GM23338 (cell line): Measurements from ENCODE around the gene RRAD.

ENCODE experiments used
- TF ChIP-seq, protein P1 (sequence below), 2 experiments: fragments of 200-600 bp in 1 of 2; sonication (generic) in 1 of 2; conservative IDR thresholded peaks; 2 replicates each; pipeline versions ENCODE4 v1.5.1 to v1.6.1; 2016 to 2017; ENCODE audit warnings: antibody characterized with exemption in 2 of 2, low read depth in 2 of 2, mild to moderate bottlenecking in 2 of 2, moderate library complexity in 1 of 2
- TF ChIP-seq, protein P2 (sequence below): IDR thresholded peaks from one replicate; pipeline ENCODE4 v1.6.1; 2018; ENCODE audit warnings: antibody characterized with exemption; ENCODE audit not compliant: unreplicated experiment

DNA sequence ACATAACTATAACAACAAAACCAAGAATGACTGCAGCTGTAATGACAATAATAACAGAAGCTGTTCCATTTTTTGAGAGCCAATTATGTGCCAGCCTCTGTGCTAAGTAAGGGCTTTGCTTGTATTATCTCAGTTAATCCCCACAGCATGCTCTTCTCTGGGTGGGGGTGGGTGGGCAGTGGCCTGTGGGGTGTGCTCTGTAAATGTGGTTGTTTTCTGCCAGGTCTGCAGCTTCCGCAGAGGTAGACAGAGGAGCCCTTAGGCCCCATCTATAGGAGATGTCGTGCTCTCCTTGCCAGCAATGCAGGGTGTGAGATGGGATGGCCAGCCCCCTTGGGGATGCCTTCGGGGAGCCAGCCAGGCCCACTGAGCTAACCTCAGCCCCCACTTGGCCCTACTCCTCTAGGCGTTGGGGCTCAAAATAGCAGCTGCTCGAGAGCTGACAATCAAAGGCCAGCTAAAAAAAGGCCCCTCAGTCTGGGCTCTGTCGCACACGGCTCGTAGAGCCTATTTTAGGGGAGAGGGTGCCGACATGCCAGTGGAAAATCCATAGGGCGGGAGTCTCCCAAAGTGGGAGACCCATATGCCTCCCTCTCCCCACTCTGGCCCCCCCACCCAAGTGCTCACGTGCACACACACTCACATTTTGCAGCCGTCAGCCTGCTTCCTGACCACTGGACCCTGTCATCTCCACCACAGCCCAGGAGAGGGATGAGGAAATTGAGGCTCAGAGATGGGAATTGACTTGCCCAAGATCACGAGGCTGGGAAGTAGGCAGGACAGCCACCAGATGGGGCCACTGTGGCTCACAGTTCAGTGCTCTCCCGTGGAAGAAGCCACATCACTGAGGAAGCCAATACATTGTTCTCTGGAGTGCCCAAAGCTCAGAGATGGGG, 22.4 kb downstream of the RRAD start:
- TF ChIP-seq, protein P1, sequence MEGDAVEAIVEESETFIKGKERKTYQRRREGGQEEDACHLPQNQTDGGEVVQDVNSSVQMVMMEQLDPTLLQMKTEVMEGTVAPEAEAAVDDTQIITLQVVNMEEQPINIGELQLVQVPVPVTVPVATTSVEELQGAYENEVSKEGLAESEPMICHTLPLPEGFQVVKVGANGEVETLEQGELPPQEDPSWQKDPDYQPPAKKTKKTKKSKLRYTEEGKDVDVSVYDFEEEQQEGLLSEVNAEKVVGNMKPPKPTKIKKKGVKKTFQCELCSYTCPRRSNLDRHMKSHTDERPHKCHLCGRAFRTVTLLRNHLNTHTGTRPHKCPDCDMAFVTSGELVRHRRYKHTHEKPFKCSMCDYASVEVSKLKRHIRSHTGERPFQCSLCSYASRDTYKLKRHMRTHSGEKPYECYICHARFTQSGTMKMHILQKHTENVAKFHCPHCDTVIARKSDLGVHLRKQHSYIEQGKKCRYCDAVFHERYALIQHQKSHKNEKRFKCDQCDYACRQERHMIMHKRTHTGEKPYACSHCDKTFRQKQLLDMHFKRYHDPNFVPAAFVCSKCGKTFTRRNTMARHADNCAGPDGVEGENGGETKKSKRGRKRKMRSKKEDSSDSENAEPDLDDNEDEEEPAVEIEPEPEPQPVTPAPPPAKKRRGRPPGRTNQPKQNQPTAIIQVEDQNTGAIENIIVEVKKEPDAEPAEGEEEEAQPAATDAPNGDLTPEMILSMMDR (conservative IDR thresholded peaks at IDR 0.05; ENCODE audit: low read depth in 2 of 2): no peak
- TF ChIP-seq, protein P2, sequence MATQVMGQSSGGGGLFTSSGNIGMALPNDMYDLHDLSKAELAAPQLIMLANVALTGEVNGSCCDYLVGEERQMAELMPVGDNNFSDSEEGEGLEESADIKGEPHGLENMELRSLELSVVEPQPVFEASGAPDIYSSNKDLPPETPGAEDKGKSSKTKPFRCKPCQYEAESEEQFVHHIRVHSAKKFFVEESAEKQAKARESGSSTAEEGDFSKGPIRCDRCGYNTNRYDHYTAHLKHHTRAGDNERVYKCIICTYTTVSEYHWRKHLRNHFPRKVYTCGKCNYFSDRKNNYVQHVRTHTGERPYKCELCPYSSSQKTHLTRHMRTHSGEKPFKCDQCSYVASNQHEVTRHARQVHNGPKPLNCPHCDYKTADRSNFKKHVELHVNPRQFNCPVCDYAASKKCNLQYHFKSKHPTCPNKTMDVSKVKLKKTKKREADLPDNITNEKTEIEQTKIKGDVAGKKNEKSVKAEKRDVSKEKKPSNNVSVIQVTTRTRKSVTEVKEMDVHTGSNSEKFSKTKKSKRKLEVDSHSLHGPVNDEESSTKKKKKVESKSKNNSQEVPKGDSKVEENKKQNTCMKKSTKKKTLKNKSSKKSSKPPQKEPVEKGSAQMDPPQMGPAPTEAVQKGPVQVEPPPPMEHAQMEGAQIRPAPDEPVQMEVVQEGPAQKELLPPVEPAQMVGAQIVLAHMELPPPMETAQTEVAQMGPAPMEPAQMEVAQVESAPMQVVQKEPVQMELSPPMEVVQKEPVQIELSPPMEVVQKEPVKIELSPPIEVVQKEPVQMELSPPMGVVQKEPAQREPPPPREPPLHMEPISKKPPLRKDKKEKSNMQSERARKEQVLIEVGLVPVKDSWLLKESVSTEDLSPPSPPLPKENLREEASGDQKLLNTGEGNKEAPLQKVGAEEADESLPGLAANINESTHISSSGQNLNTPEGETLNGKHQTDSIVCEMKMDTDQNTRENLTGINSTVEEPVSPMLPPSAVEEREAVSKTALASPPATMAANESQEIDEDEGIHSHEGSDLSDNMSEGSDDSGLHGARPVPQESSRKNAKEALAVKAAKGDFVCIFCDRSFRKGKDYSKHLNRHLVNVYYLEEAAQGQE: no peak
